ENCODE data around the gene CIITA.
"Not testable (repeated sequence)": the region's sequence is repeated elsewhere in the genome, so short reads cannot be mapped to it uniquely, and the experiment has no call there.

DNA sequence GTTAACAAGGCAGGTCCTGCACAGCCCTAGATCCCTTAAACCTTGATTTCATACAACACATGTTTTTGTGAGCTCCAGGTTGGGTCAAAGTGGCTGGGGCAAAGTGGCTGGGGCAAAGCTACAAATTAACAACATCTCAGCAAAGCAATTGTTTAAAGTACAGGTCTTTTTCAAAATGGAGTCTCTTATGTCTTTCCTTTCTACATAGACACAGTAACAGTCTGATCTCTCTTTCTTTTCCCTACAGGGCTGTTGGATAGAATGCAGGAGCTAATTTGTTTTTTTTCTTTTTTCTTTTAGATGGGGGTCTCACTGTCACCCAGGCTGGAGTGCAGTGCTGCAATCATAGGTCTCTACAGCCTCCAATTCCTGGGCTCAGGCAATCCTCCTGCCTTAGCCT is 46.8 kb upstream of the CIITA start:
- not testable (repeated sequence) for TF ChIP-seq POLR2A (IDR thresholded peaks at IDR 0.05)
- TF ChIP-seq, protein P1, sequence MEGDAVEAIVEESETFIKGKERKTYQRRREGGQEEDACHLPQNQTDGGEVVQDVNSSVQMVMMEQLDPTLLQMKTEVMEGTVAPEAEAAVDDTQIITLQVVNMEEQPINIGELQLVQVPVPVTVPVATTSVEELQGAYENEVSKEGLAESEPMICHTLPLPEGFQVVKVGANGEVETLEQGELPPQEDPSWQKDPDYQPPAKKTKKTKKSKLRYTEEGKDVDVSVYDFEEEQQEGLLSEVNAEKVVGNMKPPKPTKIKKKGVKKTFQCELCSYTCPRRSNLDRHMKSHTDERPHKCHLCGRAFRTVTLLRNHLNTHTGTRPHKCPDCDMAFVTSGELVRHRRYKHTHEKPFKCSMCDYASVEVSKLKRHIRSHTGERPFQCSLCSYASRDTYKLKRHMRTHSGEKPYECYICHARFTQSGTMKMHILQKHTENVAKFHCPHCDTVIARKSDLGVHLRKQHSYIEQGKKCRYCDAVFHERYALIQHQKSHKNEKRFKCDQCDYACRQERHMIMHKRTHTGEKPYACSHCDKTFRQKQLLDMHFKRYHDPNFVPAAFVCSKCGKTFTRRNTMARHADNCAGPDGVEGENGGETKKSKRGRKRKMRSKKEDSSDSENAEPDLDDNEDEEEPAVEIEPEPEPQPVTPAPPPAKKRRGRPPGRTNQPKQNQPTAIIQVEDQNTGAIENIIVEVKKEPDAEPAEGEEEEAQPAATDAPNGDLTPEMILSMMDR (IDR thresholded peaks at IDR 0.05) = not testable (repeated sequence)

All from adrenal gland (tissue), 5 donors.